HK-2 (cell line): ENCODE measurements around the gene TMEM269.

Source experiments
- DNase-seq: peaks from one replicate; pipeline ENCODE4 v3.0.0-alpha.2; 2018; ENCODE audit not compliant: unreplicated experiment

The TMEM269 gene

GRCh38 chr1:42822800-42823392, 38.1 kb downstream of the TMEM269 start:
- DNase-seq, result no peak

DNA sequence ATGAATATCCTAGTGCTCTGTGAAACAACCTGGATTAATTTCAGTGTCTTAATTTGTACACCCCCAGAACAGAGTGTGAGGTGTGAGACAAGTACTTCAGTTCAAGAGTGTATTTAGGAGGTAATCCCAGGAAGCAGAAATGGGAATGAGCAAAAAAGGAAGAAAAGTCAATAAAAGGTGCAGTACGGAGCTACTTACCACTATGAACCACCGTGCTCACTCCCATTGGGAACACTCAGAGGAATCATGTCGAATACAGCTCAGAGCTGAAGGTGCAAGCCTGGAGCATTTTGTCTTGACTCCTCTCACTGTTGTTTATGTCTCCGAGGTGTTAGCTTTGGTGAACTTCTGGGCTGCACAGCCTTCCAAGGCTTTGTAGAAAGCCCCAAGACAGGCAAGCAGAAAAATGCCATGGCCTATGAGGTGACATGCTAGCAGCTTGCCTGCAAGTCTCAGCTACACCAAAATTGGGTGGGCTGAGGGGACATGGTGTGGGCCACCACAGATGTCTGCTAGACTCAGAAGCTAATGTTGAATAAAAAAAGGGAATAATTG, 39.8 kb downstream of the TMEM269 start:
- DNase-seq, result no peak

GRCh38 chr1:42825036-42825851, 40.5 kb downstream of the TMEM269 start:
- no peak for DNase-seq

DNA sequence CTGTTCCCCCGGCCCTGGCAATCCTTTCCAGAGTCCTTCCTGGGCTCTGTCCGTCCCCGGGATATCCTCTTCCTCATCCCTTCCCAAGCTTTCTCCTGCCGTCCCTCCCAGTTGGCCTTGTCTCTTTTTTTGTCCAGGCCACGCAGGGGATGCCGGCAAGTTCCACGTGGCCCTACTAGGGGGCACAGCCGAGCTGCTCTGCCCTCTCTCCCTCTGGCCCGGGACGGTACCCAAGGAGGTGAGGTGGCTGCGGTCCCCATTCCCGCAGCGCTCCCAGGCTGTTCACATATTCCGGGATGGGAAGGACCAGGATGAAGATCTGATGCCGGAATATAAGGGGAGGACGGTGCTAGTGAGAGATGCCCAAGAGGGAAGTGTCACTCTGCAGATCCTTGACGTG, 45.8 kb downstream of the TMEM269 start:
- DNase-seq, result no peak

DNA sequence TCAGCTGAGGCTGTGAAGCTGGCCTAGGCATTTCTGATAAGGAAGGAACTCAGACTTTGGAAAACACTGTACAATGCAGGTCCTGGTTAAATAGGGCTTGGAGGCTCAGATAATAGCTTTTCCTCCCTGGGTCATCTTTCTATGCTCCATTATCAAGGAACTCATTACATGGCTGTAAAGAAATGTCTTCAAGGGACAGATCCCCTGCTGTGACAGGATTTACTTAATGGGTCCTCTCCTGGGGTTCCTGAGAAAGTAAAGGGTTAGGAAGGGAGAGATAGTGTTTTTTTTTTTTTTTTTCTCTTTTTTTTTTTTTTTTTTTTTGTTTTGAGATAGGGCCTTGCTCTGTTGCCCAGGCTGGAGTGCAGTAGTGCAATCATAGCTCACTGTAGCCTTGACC, 46.5 kb downstream of the TMEM269 start:
- DNase-seq, result no peak

GRCh38 chr1:42832641-42833240, 48.0 kb downstream of the TMEM269 start:
- no peak for DNase-seq

- no peak for DNase-seq
Observed at GRCh38 chr1:42833981-42834380, 49.2 kb downstream of the TMEM269 start.

GRCh38 chr1:42834803-42835202, 50.0 kb downstream of the TMEM269 start:
- no peak for DNase-seq

DNA sequence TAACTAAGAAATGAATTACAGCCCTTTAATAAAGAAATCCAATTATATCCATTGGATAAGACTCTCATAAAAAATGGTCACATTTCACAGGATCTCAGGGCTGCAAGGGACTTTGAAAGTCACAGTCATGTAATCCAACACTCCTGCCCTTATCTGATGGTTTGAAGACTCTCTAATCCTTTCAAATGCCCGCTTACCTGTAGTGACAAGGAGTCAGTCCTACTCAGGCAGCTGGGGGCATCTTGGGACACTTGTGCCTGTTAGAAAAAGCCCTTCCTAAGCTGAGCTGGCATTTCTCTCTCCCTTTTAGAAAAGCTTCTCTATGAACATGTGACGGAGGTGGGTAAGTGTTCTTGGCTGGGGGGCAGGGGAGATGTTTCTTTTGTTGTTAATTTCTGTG, 50.6 kb downstream of the TMEM269 start:
- no peak for DNase-seq

- no peak for DNase-seq
Observed at GRCh38 chr1:42837709-42838108, 52.9 kb downstream of the TMEM269 start.

DNA sequence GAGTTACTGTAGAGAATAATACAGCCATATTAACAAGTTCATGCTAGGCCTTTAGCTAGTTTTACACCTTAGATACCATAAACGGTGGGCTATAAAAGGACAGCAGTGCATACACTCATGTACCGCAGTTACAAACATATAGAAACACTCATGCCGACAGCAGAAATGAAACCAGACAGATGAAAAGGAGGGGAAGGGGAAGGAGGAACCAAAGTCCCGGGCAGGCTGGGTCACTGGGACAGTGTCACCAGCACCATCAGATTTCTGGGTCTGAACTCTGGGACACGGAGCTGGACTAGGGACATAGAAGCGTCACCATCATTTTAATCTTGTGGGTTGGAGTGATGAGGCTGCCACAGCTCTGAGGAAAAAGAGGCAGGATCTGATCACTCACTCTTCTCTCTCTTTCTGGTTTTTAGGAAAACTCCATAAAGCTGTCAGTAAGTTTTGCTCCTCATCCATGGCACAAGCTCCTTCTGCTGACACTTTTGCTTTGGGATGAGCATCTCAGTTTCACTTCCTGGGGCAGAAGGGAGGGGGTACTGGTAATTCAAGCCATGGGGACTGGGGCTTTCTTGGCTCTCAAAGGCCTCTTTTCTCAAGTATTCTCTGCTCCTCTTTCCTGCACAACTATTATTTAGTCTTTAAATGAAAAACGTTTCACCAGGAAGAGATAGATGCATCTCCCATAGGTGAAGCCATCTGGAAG, 53.8 kb downstream of the TMEM269 start:
- DNase-seq, result no peak

- DNase-seq, result no peak
Observed at GRCh38 chr1:42841010-42841409, 56.2 kb downstream of the TMEM269 start.

DNA sequence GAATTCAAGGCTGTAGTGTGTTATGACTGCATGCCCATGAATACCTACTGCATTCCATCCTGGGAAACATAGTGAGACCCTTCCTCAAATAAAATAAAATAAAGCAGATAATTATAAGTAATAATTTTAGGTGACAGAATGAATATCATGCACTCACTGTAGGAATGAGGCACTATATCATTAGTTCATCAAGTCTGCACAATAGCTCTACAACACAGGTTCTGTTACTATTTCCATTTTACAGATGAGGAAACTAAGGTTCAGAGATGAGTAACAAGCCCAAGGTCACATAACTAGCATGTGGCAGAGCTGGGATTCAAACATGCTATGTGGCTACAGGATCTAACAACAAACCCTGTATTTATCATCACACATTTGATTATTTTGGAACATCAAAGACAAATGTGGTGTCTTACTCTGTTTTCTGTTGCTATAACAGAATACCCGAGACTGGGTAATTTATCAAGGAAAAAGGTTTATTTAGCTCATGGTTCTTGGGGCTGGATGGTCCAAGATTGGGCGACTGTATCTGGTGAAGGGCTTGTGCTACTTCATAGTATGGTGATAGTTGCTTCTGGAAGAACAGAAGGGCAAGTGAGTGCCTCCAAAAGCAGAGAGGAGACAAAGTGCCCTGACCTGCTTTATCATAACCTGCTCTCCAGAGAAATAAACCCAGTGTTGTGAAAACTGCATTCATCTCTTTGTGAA, 56.8 kb downstream of the TMEM269 start:
- no peak for DNase-seq

GRCh38 chr1:42844592-42845140, 59.9 kb downstream of the TMEM269 start:
- DNase-seq, result peak; percentile 26

DNA sequence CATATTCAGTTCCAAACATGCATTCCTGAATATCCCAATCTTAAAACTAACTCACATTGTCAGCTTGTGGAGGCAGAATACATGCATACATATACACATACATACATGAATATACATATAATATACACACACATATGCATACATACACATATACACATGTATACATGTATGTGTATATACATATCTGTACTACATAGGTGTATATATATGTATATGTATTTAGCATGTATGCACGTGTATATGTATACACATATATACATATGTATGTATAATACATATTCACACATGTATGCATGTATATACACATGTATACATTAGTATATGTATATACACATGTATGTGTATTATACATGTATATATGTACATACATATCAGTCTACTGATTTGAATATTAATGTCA, 60.4 kb downstream of the TMEM269 start:
- no peak for DNase-seq

DNA sequence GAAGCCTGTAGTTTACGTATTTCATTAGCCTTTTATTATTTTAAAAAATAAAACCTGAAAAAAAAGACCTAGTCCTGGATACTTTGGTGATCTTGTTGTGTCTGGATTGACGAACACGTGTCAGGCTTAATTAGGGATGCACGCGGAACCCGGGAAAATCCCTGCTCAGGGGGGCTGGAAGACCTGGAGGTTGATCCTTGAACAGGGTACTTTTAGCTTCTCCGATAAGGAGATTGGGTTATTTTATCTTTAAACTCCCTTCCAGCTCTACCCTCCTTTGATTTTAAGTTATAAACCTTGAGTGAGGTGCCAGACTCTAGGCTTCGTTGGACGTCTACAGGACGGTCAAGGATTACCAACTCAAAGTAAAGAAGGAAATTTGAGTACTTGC, 61.1 kb downstream of the TMEM269 start:
- no peak for DNase-seq

- DNase-seq, result peak; percentile 94
Observed at GRCh38 chr1:42846257-42847110, 61.7 kb downstream of the TMEM269 start, which contains the start of gene ZNF691. ZNF691 (plus strand) TSS chr1:42846613; CDS start chr1:42849659, 3,046 bp downstream.

DNA sequence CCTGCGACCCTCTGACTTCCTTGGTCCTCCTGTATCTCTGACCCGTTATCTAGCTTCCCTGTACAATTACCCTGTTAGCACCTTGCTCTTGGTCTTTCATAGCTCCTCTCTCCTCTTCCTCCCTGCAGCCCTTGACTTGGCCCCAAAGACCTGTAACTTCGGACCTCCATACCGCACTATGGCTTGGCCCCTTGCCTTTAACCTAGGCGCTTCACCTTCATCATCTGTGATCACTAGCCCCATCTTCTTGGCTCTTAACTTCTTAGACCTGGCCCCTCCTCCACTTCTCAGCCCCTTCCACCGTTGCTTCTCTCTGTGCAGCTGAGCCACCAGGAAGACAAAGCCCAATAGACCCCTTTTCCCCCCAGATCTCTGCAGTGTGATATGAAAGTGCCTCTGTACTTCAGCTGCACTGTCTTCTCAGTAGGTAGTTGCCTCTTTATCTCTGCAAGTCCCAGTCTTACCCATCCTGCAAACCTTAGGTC, 62.4 kb downstream of the TMEM269 start:
- DNase-seq, result no peak

- no peak for DNase-seq
Observed at GRCh38 chr1:42847721-42848460, 63.1 kb downstream of the TMEM269 start.
